SU-DHL-6 (cell line): Measurements from ENCODE around the gene SPATS1.

Experiments used
- H2AFZ ChIP-seq: fragments of 200-600 bp; sonication (generic); 2 replicates; pipeline ENCODE4 v1.6.1; 2014; ENCODE audit warnings: low read depth, mild to moderate bottlenecking, moderate library complexity, mixed read lengths, antibody characterized with exemption, low read length; ENCODE audit not compliant: severe bottlenecking
- H3F3A ChIP-seq: fragments of 200-600 bp; shearing (Covaris generic); 2 replicates; pipeline ENCODE4 v1.6.0; 2016; ENCODE audit warnings: antibody characterized with exemption, mild to moderate bottlenecking; ENCODE audit not compliant: insufficient read depth
- H3K27ac ChIP-seq: fragments of 200-600 bp; sonication (generic); 2 replicates; pipeline ENCODE4 v1.5.1; 2016; ENCODE audit warnings: low read depth, mild to moderate bottlenecking, low read length, moderate library complexity, mixed read lengths
- H3K27me3 ChIP-seq: fragments of 200-600 bp; sonication (generic), shearing (Covaris generic); 2 replicates; pipeline ENCODE4 v1.6.0; 2014; ENCODE audit warnings: mild to moderate bottlenecking, low read length
- H3K36me3 ChIP-seq: fragments of 200-600 bp; sonication (generic); 2 replicates; pipeline ENCODE4 v1.6.1; 2014; ENCODE audit warnings: mild to moderate bottlenecking, low read length, mixed read lengths
- H3K4me2 ChIP-seq: fragments of 300-600, 200-600 bp; shearing (Covaris generic), sonication (generic); 2 replicates; pipeline ENCODE4 v1.6.0; 2014; ENCODE audit warnings: low read length, low read depth, mild to moderate bottlenecking; ENCODE audit not compliant: poor library complexity, severe bottlenecking
- H3K4me3 ChIP-seq: fragments of 200-600 bp; sonication (generic); 2 replicates; pipeline ENCODE4 v1.5.1; 2014; ENCODE audit warnings: antibody characterized with exemption, low read length, mild to moderate bottlenecking, mixed read lengths; ENCODE audit not compliant: insufficient read depth, poor library complexity, severe bottlenecking
- H3K79me2 ChIP-seq: fragments of 200-600 bp; sonication (generic); 2 replicates; pipeline ENCODE4 v1.6.1; 2014; ENCODE audit warnings: mild to moderate bottlenecking, low read length, moderate library complexity; ENCODE audit not compliant: insufficient read depth
- H3K9ac ChIP-seq: fragments of 200-600 bp; sonication (generic); 2 replicates; pipeline ENCODE4 v1.7.0; 2014; ENCODE audit warnings: mild to moderate bottlenecking, low read length
- H3K9me2 ChIP-seq: fragments of 200-600 bp; sonication (generic); replicated peaks from 2 replicates; pipeline ENCODE4 v1.6.1; 2014; ENCODE audit warnings: low read length; ENCODE audit not compliant: insufficient read depth
- H3K9me3 ChIP-seq: fragments of 200-600 bp; sonication (generic); 2 replicates; pipeline ENCODE4 v1.6.1; 2014; ENCODE audit warnings: low read length, mixed read lengths; ENCODE audit not compliant: insufficient read depth
- H4K20me1 ChIP-seq: fragments of 200-600 bp; sonication (generic); 2 replicates; pipeline ENCODE4 v1.6.1; 2014; ENCODE audit warnings: low read depth, mild to moderate bottlenecking, antibody characterized with exemption, low read length, moderate library complexity, mixed read lengths
- EZH2phosphoT487 ChIP-seq: fragments of 200-600 bp; sonication (generic), shearing (Covaris generic); conservative IDR thresholded peaks from 2 replicates; pipeline ENCODE4 v1.6.1; 2018; ENCODE audit warnings: mild to moderate bottlenecking, antibody characterized with exemption, low read length, moderate library complexity, mixed read lengths
- TF ChIP-seq, protein P1 (sequence below): fragments of 200-600 bp; sonication (generic); IDR thresholded peaks from one replicate; pipeline ENCODE4 v1.5.1; 2017; ENCODE audit warnings: antibody characterized with exemption, mild to moderate bottlenecking, low read length, moderate library complexity; ENCODE audit not compliant: insufficient read depth, poor library complexity, severe bottlenecking

Gene SPATS1

DNA sequence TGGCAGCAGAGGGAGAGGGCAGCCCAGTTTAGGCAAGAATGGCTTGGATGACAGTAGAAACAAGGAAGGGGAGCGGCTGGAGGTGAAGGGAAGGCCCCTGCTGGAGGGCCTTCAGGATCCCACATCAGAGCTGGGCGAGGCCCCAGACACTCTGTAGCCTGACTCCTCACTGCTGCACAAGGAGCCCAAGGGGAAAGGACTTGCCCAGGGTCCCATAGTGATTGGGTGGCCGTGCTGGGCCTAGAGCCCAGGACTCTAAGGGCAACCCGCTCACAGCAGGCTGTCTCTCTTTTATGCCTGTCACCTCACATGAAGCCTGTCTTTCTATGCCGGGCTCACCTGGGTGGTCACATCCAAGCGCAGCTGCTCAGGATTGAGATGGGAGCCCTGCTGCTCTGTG, 38.6 kb upstream of the SPATS1 start:
- Histone ChIP-seq H3K27me3 (no peaks in the 10 kb centered on the region), H3K9me3 (no peaks in the 10 kb centered on the region), H3K27ac (no peak overlapping the region), H2AFZ (no peak overlapping the region), H4K20me1 (no peaks in the 10 kb centered on the region), H3K79me2 (no peaks in the 10 kb centered on the region), H3K9ac (no peak overlapping the region), H3F3A (no peaks in the 10 kb centered on the region), H3K36me3 (no peaks in the 10 kb centered on the region), H3K4me2 (no peak overlapping the region), H3K9me2 (no peaks in the 10 kb centered on the region), H3K4me3 (no peak overlapping the region)
- TF ChIP-seq, protein P1, sequence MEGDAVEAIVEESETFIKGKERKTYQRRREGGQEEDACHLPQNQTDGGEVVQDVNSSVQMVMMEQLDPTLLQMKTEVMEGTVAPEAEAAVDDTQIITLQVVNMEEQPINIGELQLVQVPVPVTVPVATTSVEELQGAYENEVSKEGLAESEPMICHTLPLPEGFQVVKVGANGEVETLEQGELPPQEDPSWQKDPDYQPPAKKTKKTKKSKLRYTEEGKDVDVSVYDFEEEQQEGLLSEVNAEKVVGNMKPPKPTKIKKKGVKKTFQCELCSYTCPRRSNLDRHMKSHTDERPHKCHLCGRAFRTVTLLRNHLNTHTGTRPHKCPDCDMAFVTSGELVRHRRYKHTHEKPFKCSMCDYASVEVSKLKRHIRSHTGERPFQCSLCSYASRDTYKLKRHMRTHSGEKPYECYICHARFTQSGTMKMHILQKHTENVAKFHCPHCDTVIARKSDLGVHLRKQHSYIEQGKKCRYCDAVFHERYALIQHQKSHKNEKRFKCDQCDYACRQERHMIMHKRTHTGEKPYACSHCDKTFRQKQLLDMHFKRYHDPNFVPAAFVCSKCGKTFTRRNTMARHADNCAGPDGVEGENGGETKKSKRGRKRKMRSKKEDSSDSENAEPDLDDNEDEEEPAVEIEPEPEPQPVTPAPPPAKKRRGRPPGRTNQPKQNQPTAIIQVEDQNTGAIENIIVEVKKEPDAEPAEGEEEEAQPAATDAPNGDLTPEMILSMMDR: no peak
- TF ChIP-seq EZH2phosphoT487: no peak

DNA sequence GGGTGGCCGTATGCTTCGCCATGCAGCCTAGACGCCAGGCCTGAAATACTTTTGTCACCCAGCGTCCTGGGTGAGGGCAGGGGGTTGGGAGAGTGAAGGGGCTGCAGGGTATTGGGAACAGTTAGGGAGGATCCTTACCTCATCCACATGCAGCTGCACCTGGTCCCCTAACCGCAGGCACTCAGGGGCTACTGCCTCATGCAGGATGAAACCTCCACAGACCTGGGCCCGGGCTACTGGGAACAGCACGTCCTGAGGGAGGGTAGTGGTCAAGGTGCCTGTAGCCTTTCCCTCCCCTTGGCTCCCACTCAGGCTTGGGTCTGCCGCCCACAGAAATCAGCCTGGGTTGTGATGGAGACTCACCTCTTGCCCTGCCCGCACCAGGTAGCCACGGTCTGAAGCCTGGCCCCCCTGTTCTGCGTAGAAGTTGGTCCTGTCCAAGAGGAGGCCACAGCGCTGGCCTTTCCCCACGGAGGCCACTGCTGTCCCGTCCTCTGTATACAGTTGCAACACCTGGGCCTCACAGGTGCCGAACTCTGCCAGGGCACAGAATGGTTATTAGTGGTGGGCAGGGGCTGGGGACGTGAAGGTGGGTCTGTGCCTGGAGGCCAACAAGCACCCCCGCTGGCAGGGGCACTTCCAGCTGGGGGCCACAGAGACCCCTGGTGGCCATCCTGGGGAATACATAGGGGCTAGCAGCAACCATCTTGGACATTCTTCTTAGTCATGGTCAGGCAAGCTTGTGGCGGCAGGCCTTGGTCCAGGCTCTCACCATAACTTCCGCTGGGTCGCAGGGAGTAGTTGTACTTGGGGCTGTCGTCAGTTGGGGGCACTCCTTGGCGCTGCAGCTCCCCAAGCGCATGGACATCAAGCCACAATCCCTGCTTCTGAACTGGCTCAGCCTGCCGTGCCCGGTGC, 37.9 kb upstream of the SPATS1 start:
- TF ChIP-seq EZH2phosphoT487: no peak
- TF ChIP-seq, protein P1: peak; percentile 82
- Histone ChIP-seq H3K27me3 (no peaks in the 10 kb centered on the region), H3K9me2 (no peaks in the 10 kb centered on the region), H3K27ac (no peak overlapping the region), H2AFZ (no peak overlapping the region), H4K20me1 (no peaks in the 10 kb centered on the region), H3K9me3 (no peaks in the 10 kb centered on the region), H3K4me2 (no peak overlapping the region), H3F3A (no peaks in the 10 kb centered on the region), H3K36me3 (no peaks in the 10 kb centered on the region), H3K4me3 (no peak overlapping the region), H3K79me2 (no peaks in the 10 kb centered on the region), H3K9ac (no peak overlapping the region)

DNA sequence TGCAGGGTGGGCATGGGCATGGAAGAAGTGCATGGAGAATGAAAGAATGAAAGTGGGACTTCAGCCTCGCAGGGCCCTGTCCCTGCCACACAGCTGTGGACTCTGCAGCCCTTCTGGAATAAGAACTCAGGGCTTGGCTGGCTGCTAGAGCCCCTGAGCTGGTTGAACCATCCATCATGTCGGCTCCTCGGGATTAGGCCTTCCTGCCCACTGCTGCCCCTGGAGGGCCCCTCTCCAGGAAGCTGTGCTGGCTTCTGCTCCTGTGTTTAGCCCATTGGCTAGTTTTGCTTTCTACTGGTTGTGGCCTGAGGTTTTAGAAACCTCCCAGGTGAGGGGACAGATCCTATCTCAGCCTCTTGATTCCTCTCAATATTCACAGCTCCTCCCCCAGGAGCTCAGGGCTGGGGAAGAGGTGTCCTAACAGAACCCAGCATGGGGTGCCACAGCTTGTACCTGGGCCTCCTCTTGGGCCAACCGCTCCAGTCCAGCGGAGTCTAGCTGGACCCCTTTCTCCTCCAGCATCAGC, 37.2 kb upstream of the SPATS1 start:
- TF ChIP-seq, protein P1: no peak
- TF ChIP-seq EZH2phosphoT487: no peak
- no peaks in the 10 kb centered on the region for H4K20me1 ChIP-seq
- no peak overlapping the region for H3K27ac ChIP-seq
- H3K27me3 ChIP-seq: no peaks in the 10 kb centered on the region
- H2AFZ ChIP-seq: no peak overlapping the region
- no peaks in the 10 kb centered on the region for H3K9me3 ChIP-seq
- no peak overlapping the region for H3K4me2 ChIP-seq
- no peak overlapping the region for H3K4me3 ChIP-seq
- no peaks in the 10 kb centered on the region for H3K9me2 ChIP-seq
- no peak overlapping the region for H3K9ac ChIP-seq
- no peaks in the 10 kb centered on the region for H3K79me2 ChIP-seq
- H3K36me3 ChIP-seq: no peaks in the 10 kb centered on the region
- H3F3A ChIP-seq: no peaks in the 10 kb centered on the region
